ENCODE data around the gene NPEPPS.

Gene NPEPPS

GRCh38 chr17:47634870-47635269 lies 104.0 kb downstream of the NPEPPS start:
- DNase-seq = no peak

- no peak for DNase-seq
Observed at GRCh38 chr17:47635734-47636133, 104.8 kb downstream of the NPEPPS start.

- no peak for DNase-seq
Observed at GRCh38 chr17:47636273-47637030, 105.5 kb downstream of the NPEPPS start.

GRCh38 chr17:47638903-47639302 lies 108.0 kb downstream of the NPEPPS start:
- DNase-seq = no peak

- DNase-seq = no peak
Observed at GRCh38 chr17:47640076-47640475, 109.2 kb downstream of the NPEPPS start.

- no peak for DNase-seq
Observed at GRCh38 chr17:47641202-47641601, 110.3 kb downstream of the NPEPPS start.

- DNase-seq = no peak
Observed at GRCh38 chr17:47643116-47643515, 112.2 kb downstream of the NPEPPS start.

GRCh38 chr17:47644324-47644723 lies 113.4 kb downstream of the NPEPPS start:
- DNase-seq = no peak

GRCh38 chr17:47649153-47649971 lies 118.5 kb downstream of the NPEPPS start, which contains the start of gene KPNB1:
KPNB1 (plus strand) TSS chr17:47649919; CDS start chr17:47650245, 326 bp downstream.
- DNase-seq = peak; percentile 99

- DNase-seq = no peak
Observed at GRCh38 chr17:47649972-47650524, 119.1 kb downstream of the NPEPPS start.

- peak; percentile 97 for DNase-seq
Observed at GRCh38 chr17:47650525-47651522, 119.9 kb downstream of the NPEPPS start.

- DNase-seq = no peak
Observed at GRCh38 chr17:47651704-47652103, 120.8 kb downstream of the NPEPPS start.

- no peak for DNase-seq
Observed at GRCh38 chr17:47652570-47652969, 121.7 kb downstream of the NPEPPS start.

- no peak for DNase-seq
Observed at GRCh38 chr17:47653442-47653841, 122.5 kb downstream of the NPEPPS start.

- DNase-seq = no peak
Observed at GRCh38 chr17:47654991-47655390, 124.1 kb downstream of the NPEPPS start.

GRCh38 chr17:47660064-47660492 lies 129.2 kb downstream of the NPEPPS start:
- no peak for DNase-seq

- DNase-seq = peak; percentile 65
Observed at GRCh38 chr17:47663912-47664623, 133.2 kb downstream of the NPEPPS start.

- no peak for DNase-seq
Observed at GRCh38 chr17:47664624-47664941, 133.7 kb downstream of the NPEPPS start.

- no peak for DNase-seq
Observed at GRCh38 chr17:47665655-47666054, 134.7 kb downstream of the NPEPPS start.

GRCh38 chr17:47669081-47669480 lies 138.2 kb downstream of the NPEPPS start:
- no peak for DNase-seq

GRCh38 chr17:47670064-47670463 lies 139.2 kb downstream of the NPEPPS start:
- DNase-seq = no peak

Measured in hematopoietic multipotent progenitor cell treated with erythropoietin and hydrocortisone succinate and interleukin-3 and kit ligand, for 8 days (in vitro differentiated cells).